DND-41 (cell line): ENCODE measurements around the gene SETD3.

Experiments
- EZH2 ChIP-seq: IDR thresholded peaks from 3 replicates; pipeline ENCODE4 v1.6.1; 2012; ENCODE audit warnings: borderline replicate concordance, low read depth, mild to moderate bottlenecking, moderate library complexity, low read length, inconsistent platforms; ENCODE audit not compliant: severe bottlenecking
- TF ChIP-seq, protein P1 (sequence below): IDR thresholded peaks from 2 replicates; pipeline ENCODE4 v1.5.1; 2012; ENCODE audit warnings: borderline replicate concordance, low read length, moderate library complexity, mild to moderate bottlenecking; ENCODE audit not compliant: poor library complexity, severe bottlenecking; ENCODE audit errors: extremely low read depth

DNA sequence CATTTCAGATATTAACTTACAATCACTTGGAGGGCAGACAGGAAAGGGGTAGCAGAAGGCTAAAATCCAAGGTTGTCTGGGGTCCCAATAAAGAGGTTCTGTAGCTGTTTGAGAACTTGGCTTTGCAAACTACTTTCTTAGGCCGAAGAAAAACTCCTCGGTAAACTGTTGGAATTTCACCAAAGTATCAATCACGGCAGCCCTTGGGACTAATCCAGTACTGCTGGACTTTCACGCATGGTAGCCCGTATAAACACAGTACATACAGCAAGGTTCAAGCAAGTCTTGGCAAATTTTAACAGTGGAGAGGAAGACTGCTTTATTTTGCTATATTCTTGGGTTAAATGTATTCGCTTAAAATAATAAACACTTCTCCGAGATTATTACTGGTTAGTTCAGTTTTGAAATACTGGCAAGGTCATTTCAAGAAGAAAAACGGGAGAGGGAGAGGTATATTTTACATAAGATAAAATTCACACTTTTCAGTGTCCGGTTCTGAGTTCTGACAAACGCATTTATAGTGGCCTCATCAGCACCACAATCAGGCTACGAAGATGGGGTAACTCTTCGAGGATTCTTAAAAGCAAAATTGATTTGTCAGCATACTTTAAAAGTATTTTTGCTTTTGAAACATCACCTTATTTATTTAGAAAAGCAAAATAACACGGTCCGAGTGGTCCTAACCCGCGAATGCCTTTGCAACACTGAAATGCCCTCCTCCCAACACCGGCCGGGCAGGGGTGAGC lies 1.3 kb downstream of the SETD3 start:
- TF ChIP-seq, protein P1, sequence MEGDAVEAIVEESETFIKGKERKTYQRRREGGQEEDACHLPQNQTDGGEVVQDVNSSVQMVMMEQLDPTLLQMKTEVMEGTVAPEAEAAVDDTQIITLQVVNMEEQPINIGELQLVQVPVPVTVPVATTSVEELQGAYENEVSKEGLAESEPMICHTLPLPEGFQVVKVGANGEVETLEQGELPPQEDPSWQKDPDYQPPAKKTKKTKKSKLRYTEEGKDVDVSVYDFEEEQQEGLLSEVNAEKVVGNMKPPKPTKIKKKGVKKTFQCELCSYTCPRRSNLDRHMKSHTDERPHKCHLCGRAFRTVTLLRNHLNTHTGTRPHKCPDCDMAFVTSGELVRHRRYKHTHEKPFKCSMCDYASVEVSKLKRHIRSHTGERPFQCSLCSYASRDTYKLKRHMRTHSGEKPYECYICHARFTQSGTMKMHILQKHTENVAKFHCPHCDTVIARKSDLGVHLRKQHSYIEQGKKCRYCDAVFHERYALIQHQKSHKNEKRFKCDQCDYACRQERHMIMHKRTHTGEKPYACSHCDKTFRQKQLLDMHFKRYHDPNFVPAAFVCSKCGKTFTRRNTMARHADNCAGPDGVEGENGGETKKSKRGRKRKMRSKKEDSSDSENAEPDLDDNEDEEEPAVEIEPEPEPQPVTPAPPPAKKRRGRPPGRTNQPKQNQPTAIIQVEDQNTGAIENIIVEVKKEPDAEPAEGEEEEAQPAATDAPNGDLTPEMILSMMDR, result no peak
- no peak for TF ChIP-seq EZH2
